Astrocyte of the spinal cord (primary cell): Measurements from ENCODE around the gene KREMEN2.

ENCODE experiments used
- DNase-seq: peaks from one replicate; pipeline ENCODE4 v3.0.0; 2011; ENCODE audit warnings: low read depth, low spot score
- H3K4me3 ChIP-seq: 2 replicates; pipeline ENCODE4 v1.5.1; 2011; ENCODE audit warnings: low read depth, mild to moderate bottlenecking, low read length, moderate library complexity
- CTCF ChIP-seq: IDR thresholded peaks from 2 replicates; pipeline ENCODE4 v1.5.1; 2012; ENCODE audit warnings: low read depth, mild to moderate bottlenecking, low read length, inconsistent platforms
- in situ Hi-C: cut with HindIII; loops from 2 replicates; pipeline ENCODE4 v1.10.0; 2017; ENCODE audit warnings: low sequenced_read_pairs

The KREMEN2 gene

DNA sequence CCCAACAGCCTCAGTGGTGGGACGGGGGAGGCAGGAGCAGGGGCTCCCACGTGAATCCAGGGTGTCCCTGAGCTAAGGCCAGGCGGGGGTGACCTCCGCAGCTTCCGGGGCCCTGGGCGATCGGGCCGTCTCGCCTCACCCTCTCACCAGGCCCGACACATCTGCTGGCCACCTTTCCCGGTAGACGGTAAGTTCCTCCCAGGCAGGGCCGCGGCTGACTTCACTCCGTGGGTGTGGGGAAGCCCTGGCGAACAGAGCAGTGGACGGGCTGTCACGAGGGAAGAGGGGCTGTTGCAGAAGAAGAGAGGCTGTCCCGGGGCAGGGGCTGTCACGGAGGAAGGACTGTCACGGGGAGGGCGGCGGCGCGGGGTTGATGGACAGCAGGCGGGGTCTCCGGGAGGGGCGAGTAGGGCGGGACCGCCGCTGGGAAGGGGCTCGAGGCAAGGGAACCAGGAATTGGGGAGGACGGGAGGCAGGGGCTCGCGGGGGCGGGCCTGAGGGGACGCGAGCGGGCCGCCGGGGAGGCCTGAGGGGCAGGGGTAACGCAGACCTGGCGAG, 15.7 kb downstream of the KREMEN2 start:
- no peak for TF ChIP-seq CTCF
- peak overlapping the region; percentile 66 for H3K4me3 ChIP-seq
- DNase-seq: no peak
- in situ Hi-C loops: no loop called here

- DNase-seq: peak; percentile 77
- in situ Hi-C loops: no loop called here
- peak within 1 kb of the TSS; percentile 66 for H3K4me3 ChIP-seq
- no peak for TF ChIP-seq CTCF
Measured at GRCh38 chr16:2980227-2981176, 16.4 kb downstream of the KREMEN2 start, which contains the start of gene PKMYT1. Gene PKMYT1 (minus strand): TSS chr16:2980446. CDS start chr16:2979657, 789 bp downstream.

- TF ChIP-seq CTCF: no peak
- in situ Hi-C loops: no loop called here
- no peak overlapping the region for H3K4me3 ChIP-seq
- no peak for DNase-seq
Measured at GRCh38 chr16:2981177-2981898, 17.3 kb downstream of the KREMEN2 start.

DNA sequence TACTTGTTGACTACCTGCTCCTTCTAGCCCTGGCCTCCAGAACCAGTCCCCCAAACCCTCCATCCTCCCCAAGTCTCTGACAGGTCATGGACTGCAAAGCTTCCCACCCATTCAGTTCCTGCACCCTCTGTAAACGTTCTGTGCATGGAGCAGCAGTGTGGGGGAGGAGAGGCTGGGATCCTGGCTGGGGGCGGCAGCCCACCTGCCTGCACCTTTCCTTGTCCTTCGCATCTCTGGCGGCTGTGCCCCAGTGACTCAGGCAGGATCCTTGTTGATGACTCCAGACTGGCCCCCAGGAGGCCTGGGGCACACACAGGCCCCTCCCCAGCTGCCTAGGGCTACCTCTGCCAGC, 17.8 kb downstream of the KREMEN2 start:
- DNase-seq: no peak
- no peak for TF ChIP-seq CTCF
- in situ Hi-C loops: no loop called here
- no peak overlapping the region for H3K4me3 ChIP-seq

- DNase-seq: no peak
- no peak for TF ChIP-seq CTCF
- in situ Hi-C loops: no loop called here
- H3K4me3 ChIP-seq: no peak overlapping the region
Measured at GRCh38 chr16:2982402-2982801, 18.3 kb downstream of the KREMEN2 start.

DNA sequence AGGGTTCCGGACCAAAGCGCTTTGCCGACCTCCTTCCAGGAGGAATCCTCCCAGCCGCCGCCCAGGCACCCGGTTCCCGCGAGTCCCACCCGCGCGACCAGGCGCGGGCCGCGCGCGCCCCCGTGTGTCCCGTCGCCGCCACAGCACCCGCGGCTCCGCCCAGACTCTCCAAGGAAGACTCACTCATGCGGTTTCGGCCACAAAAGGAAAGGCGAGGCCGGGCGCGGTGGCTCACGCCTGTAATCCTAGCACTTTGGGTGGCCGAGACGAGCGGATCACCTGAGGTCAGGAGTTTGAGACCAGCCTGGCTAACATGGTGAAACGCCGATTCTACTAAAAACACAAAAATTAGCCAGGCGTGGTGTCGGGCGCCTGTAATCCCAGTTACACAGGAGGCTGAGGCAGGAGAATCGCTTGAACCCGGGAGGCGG, 19.6 kb downstream of the KREMEN2 start:
- peak; percentile 80 for DNase-seq
- peak; percentile 73 for TF ChIP-seq CTCF
- H3K4me3 ChIP-seq: peak overlapping the region; percentile 29
- in situ Hi-C loops: no loop called here
